ENCODE data around the gene SMARCE1. TPM values are rescaled to one million over a fixed set of nuclear protein-coding genes. Genes with fewer than 3 reads are reported as not detected.
A peak's percentile ranks its signal among the peaks of the same experiment; 100 is the strongest.

Gene SMARCE1
- polyA plus RNA-seq (245 and 248 TPM in 2 replicates), polyA minus RNA-seq (241 and 295 TPM in 2 replicates)

GRCh38 chr17:40647624-40648383, at the start of gene SMARCE1:
Gene SMARCE1, minus strand, starts transcription at chr17:40647818. Its CDS starts 2,016 bp downstream, at chr17:40645802.
- no peaks in the 10 kb centered on the region for H3K27me3 ChIP-seq (ENCODE audit: insufficient read depth, low read depth, low read length)
- H3K9me2 ChIP-seq (ENCODE audit: insufficient read depth, low read length) = no peaks in the 10 kb centered on the region
- peak; percentile 88 for TF ChIP-seq POLR2AphosphoS5 (IDR thresholded peaks at IDR 0.05)
- no peak for TF ChIP-seq SMC3 (conservative IDR thresholded peaks at IDR 0.05; ENCODE audit: poor library complexity)
- TF ChIP-seq TAF1 (IDR thresholded peaks at IDR 0.05; ENCODE audit: low read depth) = peak; percentile 85
- peak; percentile 98 for TF ChIP-seq EP300 (conservative IDR thresholded peaks at IDR 0.05; ENCODE audit: poor library complexity, severe bottlenecking)
- TF ChIP-seq MXI1 (conservative IDR thresholded peaks at IDR 0.05; ENCODE audit: poor library complexity, severe bottlenecking) = peak; percentile 31
- TF ChIP-seq REST (IDR thresholded peaks at IDR 0.05; ENCODE audit: borderline replicate concordance) = peak; percentile 72
- TF ChIP-seq RAD21 (conservative IDR thresholded peaks at IDR 0.05) = no peak
- peak within 1 kb of the TSS; percentile 100 for H2AFZ ChIP-seq (ENCODE audit: low read depth, low read length)
- peaks cover 6% of the 10 kb centered on the region for H3K36me3 ChIP-seq (ENCODE audit: insufficient read depth, low read length)
- peak within 1 kb of the TSS; percentile 98 for H3K4me2 ChIP-seq (ENCODE audit: low read length)
- peak within 1 kb of the TSS; percentile 89 for H3K4me3 ChIP-seq (ENCODE audit: low read length)
- peak within 1 kb of the TSS; percentile 99 for H3K9ac ChIP-seq (ENCODE audit: low read length)
- H3K9me3 ChIP-seq (ENCODE audit: low read length) = no peaks in the 10 kb centered on the region
- peak within 1 kb of the TSS; percentile 98 for H3K27ac ChIP-seq (ENCODE audit: low read length)
- no peaks in the 10 kb centered on the region for H4K20me1 ChIP-seq (ENCODE audit: insufficient read depth)
- H3K79me2 ChIP-seq (replicated peaks; ENCODE audit: insufficient read depth, low read length) = peaks cover 55% of the 10 kb centered on the region
- peaks cover 5% of the 10 kb centered on the region for H3F3A ChIP-seq (ENCODE audit: insufficient read depth, low read length, poor library complexity, severe bottlenecking)

- no peaks in the 10 kb centered on the region for H3K27me3 ChIP-seq (ENCODE audit: insufficient read depth, low read depth, low read length)
- H3K36me3 ChIP-seq (ENCODE audit: insufficient read depth, low read length) = no peaks in the 10 kb centered on the region
- no peaks in the 10 kb centered on the region for H4K20me1 ChIP-seq (ENCODE audit: insufficient read depth)
- H3K4me2 ChIP-seq (ENCODE audit: low read length) = no peak overlapping the region
- no peak for TF ChIP-seq CTCF (IDR thresholded peaks at IDR 0.05; ENCODE audit: poor library complexity, severe bottlenecking)
- no peak overlapping the region for H2AFZ ChIP-seq (ENCODE audit: low read depth, low read length)
- H3F3A ChIP-seq (ENCODE audit: insufficient read depth, low read length, poor library complexity, severe bottlenecking) = no peaks in the 10 kb centered on the region
- H3K4me3 ChIP-seq (ENCODE audit: low read length) = no peak overlapping the region
- H3K27ac ChIP-seq (ENCODE audit: low read length) = no peak overlapping the region
- H3K79me2 ChIP-seq (replicated peaks; ENCODE audit: insufficient read depth, low read length) = no peaks in the 10 kb centered on the region
- no peak overlapping the region for H3K9ac ChIP-seq (ENCODE audit: low read length)
- H3K9me2 ChIP-seq (ENCODE audit: insufficient read depth, low read length) = no peaks in the 10 kb centered on the region
- H3K9me3 ChIP-seq (ENCODE audit: low read length) = no peaks in the 10 kb centered on the region
These were observed 49.7 kb upstream of the SMARCE1 start for GRCh38 chr17:40697297-40697696.

- Histone ChIP-seq H3F3A (ENCODE audit: insufficient read depth, low read length, poor library complexity, severe bottlenecking) (no peaks in the 10 kb centered on the region), H4K20me1 (ENCODE audit: insufficient read depth) (no peaks in the 10 kb centered on the region), H3K9me2 (ENCODE audit: insufficient read depth, low read length) (no peaks in the 10 kb centered on the region), H3K4me3 (ENCODE audit: low read length) (no peak overlapping the region), H3K27me3 (ENCODE audit: insufficient read depth, low read depth, low read length) (no peaks in the 10 kb centered on the region), H3K27ac (ENCODE audit: low read length) (no peak overlapping the region), H3K4me2 (ENCODE audit: low read length) (no peak overlapping the region), H3K36me3 (ENCODE audit: insufficient read depth, low read length) (no peaks in the 10 kb centered on the region), H2AFZ (ENCODE audit: low read depth, low read length) (no peak overlapping the region), H3K79me2 (replicated peaks; ENCODE audit: insufficient read depth, low read length) (no peaks in the 10 kb centered on the region), H3K9ac (ENCODE audit: low read length) (no peak overlapping the region), H3K9me3 (ENCODE audit: low read length) (no peaks in the 10 kb centered on the region)
- no peak for TF ChIP-seq MXI1 (conservative IDR thresholded peaks at IDR 0.05; ENCODE audit: poor library complexity, severe bottlenecking)
- no peak for TF ChIP-seq POLR2AphosphoS5 (IDR thresholded peaks at IDR 0.05)
- no peak for TF ChIP-seq RAD21 (conservative IDR thresholded peaks at IDR 0.05)
- no peak for TF ChIP-seq SMC3 (conservative IDR thresholded peaks at IDR 0.05; ENCODE audit: poor library complexity)
- TF ChIP-seq TAF1 (IDR thresholded peaks at IDR 0.05; ENCODE audit: low read depth) = no peak
- no peak for TF ChIP-seq EZH2 (IDR thresholded peaks at IDR 0.05; ENCODE audit: borderline replicate concordance, insufficient read depth, low read length, poor library complexity, severe bottlenecking)
- TF ChIP-seq REST (IDR thresholded peaks at IDR 0.05; ENCODE audit: borderline replicate concordance) = no peak
- no peak for TF ChIP-seq CTCF (IDR thresholded peaks at IDR 0.05; ENCODE audit: poor library complexity, severe bottlenecking)
These were observed 49.0 kb upstream of the SMARCE1 start for GRCh38 chr17:40696651-40697072.
